ENCODE measurements around the gene WASF2.

GRCh38 chr1:27487966-27488884 is 1.7 kb downstream of the WASF2 start:
- TF ChIP-seq TAF1 (IDR thresholded peaks at IDR 0.05; ENCODE audit: borderline replicate concordance, insufficient read depth, low read length) (no peak), REST (IDR thresholded peaks at IDR 0.05; ENCODE audit: insufficient read depth in 1 of 2, low read depth in 2 of 2, low read length in 2 of 2) (peak in 1 of 2 experiments; percentile 72; a peak in 2 of 4 replicates)

All from PFSK-1 (cell line).